Measurements from ENCODE around the gene TMEM101. TPM values are rescaled to one million over a fixed set of nuclear protein-coding genes. Genes with fewer than 3 reads are reported as not detected.
A peak's percentile ranks its signal among the peaks of the same experiment; 100 is the strongest.

TMEM101 gene
- total RNA-seq, 1 donor from 2014 or later, result 52.4 TPM

GRCh38 chr17:43988301-43988700 is 26.5 kb downstream of the TMEM101 start:
- no peak for TF ChIP-seq CTCF (IDR thresholded peaks at IDR 0.05; ENCODE audit: insufficient read depth, low read length, poor library complexity, severe bottlenecking)
- Histone ChIP-seq H3K27me3 (ENCODE audit: control insufficient read depth, insufficient read depth, low read length) (peaks cover 22% of the 10 kb centered on the region), H3K4me3 (ENCODE audit: low read depth, low read length) (no peak overlapping the region), H3K36me3 (ENCODE audit: control insufficient read depth, insufficient read depth, low read length) (no peaks in the 10 kb centered on the region)
- no peak for DNase-seq (ENCODE audit: low read depth)

- no peak for DNase-seq (ENCODE audit: low read depth)
- H3K4me3 ChIP-seq (ENCODE audit: low read depth, low read length), result no peak overlapping the region
- TF ChIP-seq CTCF (IDR thresholded peaks at IDR 0.05; ENCODE audit: insufficient read depth, low read length, poor library complexity, severe bottlenecking), result no peak
- peaks cover 25% of the 10 kb centered on the region for H3K27me3 ChIP-seq (ENCODE audit: control insufficient read depth, insufficient read depth, low read length)
- H3K36me3 ChIP-seq (ENCODE audit: control insufficient read depth, insufficient read depth, low read length), result no peaks in the 10 kb centered on the region
These were observed 27.4 kb downstream of the TMEM101 start for GRCh38 chr17:43987131-43988021.

GRCh38 chr17:43986225-43986981 is 28.4 kb downstream of the TMEM101 start:
- no peak for DNase-seq (ENCODE audit: low read depth)
- Histone ChIP-seq H3K4me3 (ENCODE audit: low read depth, low read length) (no peak overlapping the region), H3K27me3 (ENCODE audit: control insufficient read depth, insufficient read depth, low read length) (peaks cover 25% of the 10 kb centered on the region), H3K36me3 (ENCODE audit: control insufficient read depth, insufficient read depth, low read length) (no peaks in the 10 kb centered on the region)
- TF ChIP-seq CTCF (IDR thresholded peaks at IDR 0.05; ENCODE audit: insufficient read depth, low read length, poor library complexity, severe bottlenecking), result no peak

- Histone ChIP-seq H3K27me3 (ENCODE audit: control insufficient read depth, insufficient read depth, low read length) (peaks cover 25% of the 10 kb centered on the region), H3K36me3 (ENCODE audit: control insufficient read depth, insufficient read depth, low read length) (no peaks in the 10 kb centered on the region), H3K4me3 (ENCODE audit: low read depth, low read length) (no peak overlapping the region)
- no peak for TF ChIP-seq CTCF (IDR thresholded peaks at IDR 0.05; ENCODE audit: insufficient read depth, low read length, poor library complexity, severe bottlenecking)
- DNase-seq (ENCODE audit: low read depth), result no peak
These were observed 30.2 kb downstream of the TMEM101 start for GRCh38 chr17:43984521-43984920.

GRCh38 chr17:43983515-43984411 is 31.0 kb downstream of the TMEM101 start:
- no peaks in the 10 kb centered on the region for H3K36me3 ChIP-seq (ENCODE audit: control insufficient read depth, insufficient read depth, low read length)
- DNase-seq (ENCODE audit: low read depth), result no peak
- H3K27me3 ChIP-seq (ENCODE audit: control insufficient read depth, insufficient read depth, low read length), result peaks cover 25% of the 10 kb centered on the region
- peak overlapping the region; percentile 26 for H3K4me3 ChIP-seq (ENCODE audit: low read depth, low read length)
- TF ChIP-seq CTCF (IDR thresholded peaks at IDR 0.05; ENCODE audit: insufficient read depth, low read length, poor library complexity, severe bottlenecking), result peak; percentile 40
